ENCODE measurements around the gene FOXO6. TPM values are rescaled to one million over a fixed set of nuclear protein-coding genes. Genes with fewer than 3 reads are reported as not detected.

FOXO6 gene
- total and polyA plus RNA-seq, 2 experiments from 2014 or later: 0.68 to 4.2 TPM

DNA sequence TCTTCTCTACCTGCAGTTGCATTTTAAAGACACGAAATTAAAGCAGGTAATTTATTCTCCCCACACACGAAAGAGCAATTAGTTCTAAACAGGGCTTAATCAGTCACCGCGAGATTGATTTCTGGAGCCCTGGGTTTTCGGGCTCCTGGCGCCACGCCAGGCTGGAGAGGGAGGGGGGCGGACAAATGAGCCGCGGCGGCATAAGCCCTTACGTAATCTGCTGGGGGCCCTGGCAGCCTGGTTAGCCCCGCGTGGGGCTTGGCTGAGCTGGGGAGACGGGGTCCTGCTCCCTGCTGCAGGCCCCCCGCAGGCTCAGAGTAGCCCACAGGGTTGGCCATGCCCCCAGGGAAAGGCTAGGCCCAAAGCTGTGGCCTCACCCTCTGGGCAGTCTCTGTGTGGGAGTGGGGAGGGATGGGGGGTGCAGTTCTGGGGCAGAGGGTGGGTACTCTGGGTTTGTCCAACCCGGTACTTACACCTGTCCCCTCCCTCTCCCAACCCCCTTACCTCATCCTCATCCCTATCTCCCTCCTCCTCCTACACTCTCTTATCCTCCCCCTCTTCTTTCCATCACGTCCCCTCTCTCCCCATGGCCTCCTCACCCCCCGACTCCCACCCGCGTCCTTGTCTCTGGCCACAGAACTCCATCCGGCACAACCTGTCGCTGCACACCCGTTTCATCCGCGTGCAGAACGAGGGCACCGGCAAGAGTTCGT lies 19.9 kb downstream of the FOXO6 start:
- Histone ChIP-seq H2AFZ (peak overlapping the region; percentile 88; the same call in 1 of the 2 replicates), H3K9me2 (ENCODE audit: insufficient read depth) (no peaks in the 10 kb centered on the region), H3K36me3 (ENCODE audit: insufficient read depth) (no peaks in the 10 kb centered on the region), H3F3A (replicated peaks; ENCODE audit: low read depth) (0 out of 2 replicates have a peak, but pooled peaks cover 3% of the 10 kb centered on the region), H3K79me2 (replicated peaks; ENCODE audit: insufficient read depth) (no peaks in the 10 kb centered on the region), H3K4me2 (peak overlapping the region; percentile 92), H4K20me1 (replicated peaks; ENCODE audit: insufficient read depth) (no peaks in the 10 kb centered on the region), H3K27me3 (ENCODE audit: insufficient read depth) (peaks cover 56% of the 10 kb centered on the region), H3K4me1 (ENCODE audit: insufficient read depth) (peaks cover 22% of the 10 kb centered on the region; the same call in 1 of the 2 replicates), H3K27ac (ENCODE audit: low read depth) (no peak overlapping the region), H3K4me3 (peak overlapping the region; percentile 80)
- ATAC-seq (peak; percentile 6), DNase-seq (ENCODE audit: low spot score) (no peak)
- Mint-ChIP-seq H3K27me3 (ENCODE audit: insufficient read depth, low read depth, poor library complexity) (peaks cover 40% of the 10 kb centered on the region), H3K36me3 (ENCODE audit: low read depth) (no peaks in the 10 kb centered on the region), H3K9me3 (no peaks in the 10 kb centered on the region), H3K4me1 (peaks cover 42% of the 10 kb centered on the region), H3K27ac (no peak overlapping the region), H3K4me3 (peak overlapping the region; percentile 76)
- TF ChIP-seq ZNF114 (CRISPR knock-in tag; IDR thresholded peaks at IDR 0.05): no peak
- peak; percentile 57 for TF ChIP-seq EZH2 (IDR thresholded peaks at IDR 0.05; ENCODE audit: low read depth, unreplicated experiment)
- TF ChIP-seq POLR2AphosphoS5 (IDR thresholded peaks at IDR 0.05; ENCODE audit: low read depth): 0 out of 2 replicates have a peak, but pooled peaks have one; percentile 24

DNA sequence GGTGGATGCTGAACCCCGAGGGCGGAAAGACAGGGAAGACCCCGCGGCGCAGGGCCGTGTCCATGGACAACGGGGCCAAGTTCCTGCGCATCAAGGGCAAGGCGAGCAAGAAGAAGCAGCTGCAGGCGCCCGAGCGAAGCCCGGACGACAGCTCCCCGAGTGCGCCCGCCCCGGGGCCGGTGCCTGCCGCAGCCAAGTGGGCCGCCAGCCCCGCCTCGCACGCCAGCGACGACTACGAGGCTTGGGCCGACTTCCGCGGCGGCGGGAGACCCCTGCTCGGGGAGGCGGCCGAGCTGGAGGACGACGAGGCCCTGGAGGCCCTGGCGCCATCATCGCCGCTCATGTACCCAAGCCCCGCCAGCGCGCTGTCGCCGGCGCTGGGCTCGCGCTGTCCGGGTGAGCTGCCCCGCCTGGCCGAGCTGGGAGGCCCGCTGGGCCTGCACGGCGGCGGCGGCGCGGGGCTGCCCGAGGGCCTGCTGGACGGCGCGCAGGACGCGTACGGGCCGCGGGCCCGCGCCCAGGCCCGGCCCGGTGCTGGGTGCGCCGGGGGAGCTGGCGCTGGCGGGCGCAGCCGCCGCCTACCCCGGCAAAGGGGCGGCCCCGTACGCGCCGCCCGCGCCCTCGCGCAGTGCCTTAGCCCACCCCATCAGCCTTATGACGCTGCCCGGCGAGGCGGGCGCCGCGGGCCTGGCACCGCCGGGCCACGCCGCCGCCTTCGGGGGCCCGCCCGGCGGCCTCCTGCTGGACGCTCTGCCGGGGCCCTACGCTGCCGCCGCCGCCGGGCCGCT lies 20.7 kb downstream of the FOXO6 start:
- H3F3A ChIP-seq (replicated peaks; ENCODE audit: low read depth): 0 out of 2 replicates have a peak, but pooled peaks cover 3% of the 10 kb centered on the region
- Mint-ChIP-seq H3K9me3 (no peaks in the 10 kb centered on the region), H3K36me3 (ENCODE audit: low read depth) (no peaks in the 10 kb centered on the region), H3K27me3 (ENCODE audit: insufficient read depth, low read depth, poor library complexity) (peaks cover 43% of the 10 kb centered on the region), H3K4me1 (peaks cover 45% of the 10 kb centered on the region), H3K27ac (no peak overlapping the region), H3K4me3 (peak overlapping the region; percentile 76)
- ATAC-seq: peak; percentile 20
- H2AFZ ChIP-seq: peak overlapping the region; percentile 88; the same call in 1 of the 2 replicates
- TF ChIP-seq ZNF114 (CRISPR knock-in tag; IDR thresholded peaks at IDR 0.05) (no peak), NANOG (IDR thresholded peaks at IDR 0.05; ENCODE audit: borderline replicate concordance) (no peak), CREB1 (CRISPR knock-in tag; IDR thresholded peaks at IDR 0.05; ENCODE audit: low read depth) (peak; percentile 26; the same call in 1 of the 2 replicates), POLR2AphosphoS5 (IDR thresholded peaks at IDR 0.05; ENCODE audit: low read depth) (0 out of 2 replicates have a peak, but pooled peaks have one; percentile 22)
- TF ChIP-seq, protein P1, sequence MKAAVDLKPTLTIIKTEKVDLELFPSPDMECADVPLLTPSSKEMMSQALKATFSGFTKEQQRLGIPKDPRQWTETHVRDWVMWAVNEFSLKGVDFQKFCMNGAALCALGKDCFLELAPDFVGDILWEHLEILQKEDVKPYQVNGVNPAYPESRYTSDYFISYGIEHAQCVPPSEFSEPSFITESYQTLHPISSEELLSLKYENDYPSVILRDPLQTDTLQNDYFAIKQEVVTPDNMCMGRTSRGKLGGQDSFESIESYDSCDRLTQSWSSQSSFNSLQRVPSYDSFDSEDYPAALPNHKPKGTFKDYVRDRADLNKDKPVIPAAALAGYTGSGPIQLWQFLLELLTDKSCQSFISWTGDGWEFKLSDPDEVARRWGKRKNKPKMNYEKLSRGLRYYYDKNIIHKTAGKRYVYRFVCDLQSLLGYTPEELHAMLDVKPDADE (IDR thresholded peaks at IDR 0.05): no peak
- no peaks in the 10 kb centered on the region for H3K36me3 ChIP-seq (ENCODE audit: insufficient read depth)
- DNase-seq (ENCODE audit: low spot score): peak; percentile 68
- H3K9me2 ChIP-seq (ENCODE audit: insufficient read depth): no peaks in the 10 kb centered on the region
- H3K27ac ChIP-seq (ENCODE audit: low read depth): no peak overlapping the region
- peak overlapping the region; percentile 86 for H3K4me3 ChIP-seq
- peaks cover 23% of the 10 kb centered on the region; the same call in 1 of the 2 replicates for H3K4me1 ChIP-seq (ENCODE audit: insufficient read depth)
- no peaks in the 10 kb centered on the region for H4K20me1 ChIP-seq (replicated peaks; ENCODE audit: insufficient read depth)
- peaks cover 63% of the 10 kb centered on the region for H3K27me3 ChIP-seq (ENCODE audit: insufficient read depth)
- H3K4me2 ChIP-seq: peak overlapping the region; percentile 99
- no peaks in the 10 kb centered on the region for H3K79me2 ChIP-seq (replicated peaks; ENCODE audit: insufficient read depth)
